NCI-H345 (cell line): ENCODE data around the gene GPRIN1.

Experiments
- DNase-seq: peaks from one replicate; lab custom pipeline; 2025; lab: John Stamatoyannopoulos, UW

GPRIN1 gene

DNA sequence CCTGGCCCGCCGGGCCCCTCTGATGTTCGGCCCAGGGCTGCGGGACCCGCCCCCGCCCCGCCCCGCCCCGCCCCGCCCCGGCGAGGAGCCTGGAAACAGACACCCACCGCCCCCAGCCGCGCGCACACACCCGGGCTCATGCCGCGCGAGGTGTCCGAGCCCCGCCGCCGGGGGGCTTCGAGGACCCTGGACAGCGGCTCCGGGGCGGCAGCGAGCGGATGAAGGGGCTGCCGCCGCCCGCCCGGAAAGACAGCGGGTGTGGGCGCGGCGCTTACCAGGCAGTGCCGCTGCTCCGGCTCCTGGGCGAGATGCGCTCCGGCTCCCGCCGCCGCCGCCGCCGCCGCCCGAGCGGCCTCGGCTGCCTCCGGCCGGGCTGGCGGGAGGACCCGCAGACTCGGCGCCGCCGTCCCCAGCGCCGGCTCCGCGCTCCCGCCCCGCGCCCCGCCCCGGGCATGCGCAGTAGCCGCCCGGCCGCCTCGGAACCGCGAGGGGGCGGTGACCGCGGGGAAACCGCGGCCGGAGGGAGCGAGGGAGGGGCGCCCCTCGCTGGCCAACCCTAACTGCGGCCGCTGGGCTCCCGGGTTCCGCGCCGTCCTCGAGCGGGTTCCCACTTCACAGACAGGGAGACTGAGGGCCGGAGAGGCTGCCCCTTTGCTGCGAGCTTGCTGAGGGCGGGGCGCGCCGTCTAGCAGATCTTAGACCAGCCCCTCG lies at the start of gene GPRIN1:
GPRIN1 (minus strand) TSS at position 433 of the 711 bp plus-strand sequence. CDS start 10,322 bp downstream, outside the sequence.
- peak; percentile 84 for DNase-seq

- DNase-seq: no peak
Observed at GRCh38 chr5:176659512-176659839, 49.5 kb upstream of the GPRIN1 start.

GRCh38 chr5:176658817-176659511 lies 49.0 kb upstream of the GPRIN1 start:
- DNase-seq: no peak

- DNase-seq: peak; percentile 62
Observed at GRCh38 chr5:176658007-176658599, 48.1 kb upstream of the GPRIN1 start.

DNA sequence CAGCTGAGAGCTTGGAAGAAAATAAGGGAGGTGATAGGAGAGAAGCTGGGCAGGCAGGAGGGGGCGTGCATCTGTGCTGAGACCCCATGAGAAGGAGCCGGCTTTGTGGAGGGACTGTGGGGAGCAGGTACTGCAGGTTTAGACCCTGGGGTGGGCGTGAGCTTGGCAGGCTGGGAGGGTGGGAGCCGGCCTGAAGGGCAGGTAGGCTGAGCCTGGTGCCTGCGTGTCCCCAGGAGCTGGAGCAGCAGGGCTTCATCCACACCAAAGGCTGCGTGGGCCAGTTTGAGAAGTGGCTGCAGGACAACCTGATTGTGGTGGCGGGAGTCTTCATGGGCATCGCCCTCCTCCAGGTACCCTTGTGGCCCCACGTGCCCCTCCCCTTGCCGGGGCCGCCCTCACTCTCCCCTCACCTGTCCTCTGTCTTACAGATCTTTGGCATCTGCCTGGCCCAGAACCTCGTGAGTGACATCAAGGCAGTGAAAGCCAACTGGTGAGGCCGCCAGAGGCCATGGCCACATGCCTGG lies 46.6 kb upstream of the GPRIN1 start:
- DNase-seq: no peak

DNA sequence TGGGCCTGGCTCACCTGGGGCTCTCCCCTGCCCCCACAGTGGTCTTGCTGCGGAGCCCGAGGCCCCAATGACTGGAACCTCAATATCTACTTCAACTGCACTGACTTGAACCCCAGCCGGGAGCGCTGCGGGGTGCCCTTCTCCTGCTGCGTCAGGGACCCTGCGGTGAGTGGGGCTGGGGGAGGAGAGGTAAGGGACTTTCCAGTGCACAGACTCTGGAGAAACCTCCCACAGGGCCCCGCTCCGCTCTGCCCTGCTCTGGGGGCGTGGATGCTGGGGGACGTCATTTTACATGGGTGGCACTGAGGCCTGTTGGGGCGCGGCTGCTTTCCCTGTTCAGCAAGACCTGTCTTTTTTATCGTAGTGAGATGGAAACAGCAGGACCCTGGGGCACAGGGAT lies 44.9 kb upstream of the GPRIN1 start:
- DNase-seq: no peak

DNA sequence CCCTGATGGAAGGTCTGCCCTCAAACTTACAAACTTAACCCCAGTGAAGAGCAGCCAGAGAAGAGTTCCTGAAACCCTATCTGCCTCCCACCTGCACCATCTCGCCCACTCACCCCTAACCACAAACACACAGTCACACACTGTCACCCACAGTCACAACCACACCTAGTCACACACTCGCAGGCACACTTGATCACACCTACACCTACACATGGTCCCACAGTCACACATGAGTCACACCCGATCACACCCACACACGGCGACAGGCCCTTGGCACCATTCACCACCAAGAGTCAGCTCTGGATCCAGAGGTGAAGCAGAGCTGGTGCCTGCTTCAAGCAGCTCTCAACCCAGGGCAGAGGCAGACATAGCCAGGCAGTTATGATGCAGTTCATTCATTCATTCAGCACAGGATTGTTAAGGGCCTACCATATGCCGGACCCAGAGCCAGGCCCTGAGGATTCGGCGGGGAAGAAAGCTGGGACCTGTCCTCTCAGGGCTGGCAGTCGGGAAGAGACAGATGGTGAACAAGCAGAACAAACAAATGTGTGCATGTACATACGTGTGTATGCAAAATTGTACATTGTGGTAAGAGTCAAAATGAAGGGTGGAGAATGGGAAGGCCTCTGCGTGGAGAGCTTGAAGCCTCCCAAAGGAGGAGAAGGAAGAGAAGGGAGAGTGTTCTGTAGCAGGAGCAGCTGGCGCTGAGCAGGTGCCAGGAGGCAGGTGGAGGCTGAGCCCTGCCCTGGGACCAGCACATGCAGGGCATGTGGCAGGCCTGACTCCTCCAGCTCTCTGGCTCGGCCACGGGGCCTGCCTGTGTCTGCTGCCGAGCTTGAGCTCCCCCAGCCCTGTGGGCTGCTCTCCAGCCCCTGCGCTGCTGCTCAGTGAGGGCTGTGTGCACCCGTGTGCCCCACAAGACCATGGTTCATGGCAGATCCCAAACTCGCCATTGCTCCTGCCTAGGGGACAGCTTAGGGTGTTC lies 43.7 kb upstream of the GPRIN1 start:
- DNase-seq: no peak

GRCh38 chr5:176652136-176652535 lies 42.2 kb upstream of the GPRIN1 start:
- DNase-seq: no peak

DNA sequence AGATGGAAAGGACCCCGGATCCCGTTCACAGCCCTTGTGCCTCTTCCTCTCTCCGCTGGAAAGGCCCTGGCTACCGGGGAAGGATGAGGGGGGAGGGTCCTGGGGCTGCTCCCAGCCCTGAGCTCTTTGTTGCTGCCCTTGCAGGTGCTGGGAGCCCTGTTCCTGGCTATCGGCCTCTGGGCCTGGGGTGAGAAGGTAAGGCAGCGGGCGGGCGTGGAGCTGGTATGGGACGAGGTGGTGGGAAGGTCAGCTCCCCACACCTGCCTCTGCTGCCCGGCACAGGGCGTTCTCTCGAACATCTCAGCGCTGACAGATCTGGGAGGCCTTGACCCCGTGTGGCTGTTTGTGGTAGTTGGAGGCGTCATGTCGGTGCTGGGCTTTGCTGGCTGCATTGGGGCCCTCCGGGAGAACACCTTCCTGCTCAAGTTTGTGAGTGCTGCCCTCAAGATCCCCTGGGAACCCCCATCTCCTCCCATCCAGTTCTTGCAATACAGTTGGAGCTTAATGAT lies 41.6 kb upstream of the GPRIN1 start:
- no peak for DNase-seq

GRCh38 chr5:176650354-176650884 lies 40.5 kb upstream of the GPRIN1 start:
- no peak for DNase-seq

GRCh38 chr5:176648474-176649194 lies 38.7 kb upstream of the GPRIN1 start:
- no peak for DNase-seq

DNA sequence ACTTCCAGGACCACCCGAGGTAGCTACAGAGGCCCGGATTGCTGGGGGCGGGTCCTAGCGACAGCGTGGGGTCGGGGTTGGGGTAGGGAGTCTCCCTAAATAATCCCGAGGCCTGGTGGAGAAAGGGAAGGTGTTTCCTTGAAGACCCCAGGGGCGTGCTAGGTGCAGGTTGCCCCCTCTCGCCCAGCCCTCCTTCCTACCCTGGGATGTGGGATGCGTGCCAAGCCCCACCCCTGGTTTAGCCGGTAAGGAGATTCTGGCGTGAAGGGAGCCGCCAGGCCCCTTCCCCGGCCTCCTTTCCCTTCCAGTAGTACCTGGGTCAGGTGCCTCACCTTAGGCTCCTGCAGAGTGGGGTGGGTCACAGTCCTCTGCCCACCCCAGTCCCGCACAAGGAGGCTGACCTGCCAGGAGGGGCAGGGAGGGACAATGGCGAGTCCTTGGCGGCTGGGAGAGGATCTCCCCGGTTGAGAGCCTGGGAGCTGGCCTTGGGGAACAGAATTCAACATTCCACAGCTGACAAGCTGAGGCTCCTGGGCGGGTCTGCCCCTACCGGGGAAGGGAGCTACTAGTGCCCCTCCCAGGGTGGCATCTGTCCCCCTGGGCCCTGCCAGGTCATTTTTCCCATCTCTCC lies 38.0 kb upstream of the GPRIN1 start:
- peak; percentile 75 for DNase-seq

DNA sequence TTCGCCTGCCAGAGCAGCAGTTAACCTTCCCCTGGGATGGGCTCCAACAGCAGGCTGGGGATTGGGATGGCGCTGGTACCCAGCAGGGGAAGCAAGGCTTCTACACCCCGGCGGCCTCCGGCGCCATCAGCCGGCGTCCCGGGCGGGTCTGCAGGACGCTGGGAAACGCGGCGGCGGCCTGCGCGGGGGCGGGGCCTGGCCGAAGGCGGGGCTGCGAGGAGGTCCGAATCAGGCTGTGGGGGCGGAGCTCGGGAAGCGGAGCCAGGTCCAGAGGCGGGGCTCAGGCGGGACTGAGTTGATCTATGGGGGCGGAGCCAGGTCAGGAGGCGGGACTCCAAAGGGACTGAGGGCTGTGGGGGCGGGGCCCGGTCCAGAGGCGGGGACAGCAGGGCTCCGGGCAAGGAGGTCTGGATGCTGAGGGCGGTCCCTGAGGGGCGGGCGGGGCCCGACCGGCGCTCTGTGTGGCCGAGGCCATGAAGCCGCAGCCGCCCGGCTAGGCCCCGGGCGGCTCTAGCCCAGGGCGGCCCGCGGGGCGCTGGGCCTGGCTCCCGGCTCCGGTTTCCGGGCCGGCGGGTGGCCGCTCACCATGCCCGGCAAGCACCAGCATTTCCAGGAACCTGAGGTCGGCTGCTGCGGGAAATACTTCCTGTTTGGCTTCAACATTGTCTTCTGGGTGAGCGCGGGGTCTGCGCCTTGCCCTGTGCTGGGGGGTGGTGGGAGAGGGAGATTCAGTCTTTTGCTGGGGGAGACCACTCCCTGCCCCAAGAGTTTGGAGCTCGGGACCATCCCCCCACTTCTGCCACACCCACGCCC lies 37.3 kb upstream of the GPRIN1 start, which contains the start of gene TSPAN17:
TSPAN17 (plus strand) TSS at position 455 of the 813 bp plus-strand sequence; CDS start at position 587, 132 bp downstream.
- peak; percentile 100 for DNase-seq

- DNase-seq: no peak
Observed at GRCh38 chr5:176646707-176647029, 36.7 kb upstream of the GPRIN1 start.

GRCh38 chr5:176646049-176646706 lies 36.2 kb upstream of the GPRIN1 start:
- no peak for DNase-seq

DNA sequence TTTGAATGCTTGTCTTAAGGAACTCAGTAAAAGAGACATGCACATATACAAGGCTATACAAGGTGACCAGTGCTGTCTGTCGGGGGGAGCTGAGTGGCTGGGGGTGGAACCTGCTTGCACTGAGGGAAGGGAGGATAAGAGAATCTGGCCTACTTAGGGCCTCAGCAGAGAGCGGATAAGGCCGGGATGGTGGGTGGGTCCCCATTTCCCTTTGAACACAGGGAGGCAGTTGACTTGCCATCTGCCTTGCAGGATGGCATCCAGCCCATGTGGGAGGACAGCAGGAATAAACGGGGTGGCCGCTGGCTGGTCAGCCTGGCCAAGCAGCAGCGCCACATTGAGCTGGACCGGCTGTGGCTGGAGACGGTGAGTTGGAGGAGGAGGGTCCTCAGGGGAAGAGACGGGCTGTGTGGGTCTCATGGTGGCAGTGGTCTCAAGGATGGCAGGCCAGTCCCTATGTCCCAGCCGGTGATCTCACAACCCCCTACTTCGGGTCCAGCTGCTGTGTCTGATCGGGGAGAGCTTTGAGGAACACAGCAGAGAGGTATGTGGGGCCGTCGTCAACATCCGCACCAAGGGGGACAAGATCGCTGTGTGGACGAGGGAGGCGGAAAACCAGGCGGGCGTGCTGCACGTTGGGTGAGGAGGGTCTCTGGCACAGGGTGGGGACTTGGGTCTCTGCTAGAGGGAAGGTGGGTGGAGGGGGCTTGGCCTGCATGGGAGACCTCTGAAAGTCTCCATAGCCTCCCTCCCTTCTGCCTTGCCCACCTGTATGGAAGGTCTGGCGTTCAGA lies 35.1 kb upstream of the GPRIN1 start:
- no peak for DNase-seq

GRCh38 chr5:176644294-176644693 lies 34.3 kb upstream of the GPRIN1 start:
- DNase-seq: no peak
